SK-N-DZ (cell line): Measurements from ENCODE around the gene CAPN7.

ENCODE experiments used
- DNase-seq: peaks from one replicate; pipeline ENCODE4 v3.0.0-alpha.2; 2015; ENCODE audit warnings: low spot score

Gene CAPN7

DNA sequence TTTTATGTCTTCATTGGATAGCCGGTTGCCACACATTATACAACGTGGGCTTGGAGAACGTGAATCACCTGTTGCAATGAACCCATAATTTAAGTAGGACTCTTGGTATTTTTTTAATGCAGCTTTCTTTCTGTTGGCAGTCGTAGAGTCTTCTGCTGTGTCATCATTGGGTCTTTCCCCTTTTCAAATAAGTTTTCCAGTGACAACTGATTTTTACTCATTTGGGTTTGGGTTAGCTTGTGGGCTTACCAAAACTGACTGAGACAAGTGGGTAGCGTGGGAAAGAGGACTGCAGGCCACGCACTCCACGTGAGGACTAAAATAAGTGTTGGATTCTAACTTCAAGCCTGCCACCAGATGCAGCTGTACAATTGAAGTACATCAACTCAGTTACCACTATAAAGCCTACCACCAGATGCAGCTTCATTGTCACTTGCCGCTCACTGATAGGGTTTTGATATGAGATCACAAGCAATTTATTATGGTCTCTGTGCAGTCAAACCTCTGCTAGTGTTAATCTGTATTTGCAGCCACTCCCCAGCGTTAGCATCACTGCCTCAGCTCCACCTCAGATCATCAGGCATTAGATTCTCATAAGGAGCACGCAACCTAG is 6.4 kb upstream of the CAPN7 start:
- DNase-seq, result no peak

- DNase-seq, result peak; percentile 41
Measured at GRCh38 chr3:15204005-15204404, 2.0 kb upstream of the CAPN7 start.

- no peak for DNase-seq
Measured at GRCh38 chr3:15205482-15205933, 538 bp upstream of the CAPN7 start.

GRCh38 chr3:15206662-15207576 is 873 bp downstream of the CAPN7 start:
- peak; percentile 60 for DNase-seq

- no peak for DNase-seq
Measured at GRCh38 chr3:15207836-15208504, 1.9 kb downstream of the CAPN7 start.

DNA sequence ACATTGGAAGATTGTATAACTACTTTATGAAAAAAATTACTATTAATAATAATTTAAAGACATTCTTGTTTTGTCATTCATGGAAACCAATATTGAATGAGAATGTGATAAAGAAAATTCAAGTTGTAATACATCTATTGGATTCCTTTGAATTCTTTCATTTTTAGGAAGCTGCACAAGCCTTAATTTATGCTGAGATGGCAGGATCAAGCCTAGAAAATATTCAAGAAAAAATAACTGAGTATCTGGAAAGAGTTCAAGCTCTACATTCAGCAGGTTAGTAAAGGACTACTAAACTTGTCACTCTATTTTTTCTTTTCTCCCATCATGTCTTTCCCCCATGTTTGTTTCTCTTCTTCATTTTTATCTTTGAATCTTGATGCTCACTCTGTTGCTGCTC is 5.9 kb downstream of the CAPN7 start:
- DNase-seq, result no peak

DNA sequence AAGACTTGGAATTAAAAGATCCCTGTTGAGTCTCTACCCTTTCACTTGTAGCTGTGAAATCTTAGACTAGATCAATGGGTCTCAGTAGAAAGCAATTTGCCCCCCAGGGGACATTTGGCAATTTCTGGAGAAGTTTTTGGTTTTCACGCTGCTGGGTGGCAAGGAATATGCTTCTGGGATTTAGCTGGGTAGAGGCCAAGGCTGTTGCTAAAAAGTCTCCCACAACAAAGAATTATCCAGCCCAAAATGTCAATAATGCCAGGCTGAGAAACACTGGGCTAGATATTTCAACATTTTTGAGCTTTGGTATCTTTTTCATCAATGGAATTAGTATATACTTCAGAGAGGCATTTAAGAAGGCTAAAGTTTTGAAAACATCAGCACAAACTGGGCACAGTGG is 8.7 kb downstream of the CAPN7 start:
- DNase-seq, result no peak

- no peak for DNase-seq
Measured at GRCh38 chr3:15215996-15216395, 9.9 kb downstream of the CAPN7 start.

DNA sequence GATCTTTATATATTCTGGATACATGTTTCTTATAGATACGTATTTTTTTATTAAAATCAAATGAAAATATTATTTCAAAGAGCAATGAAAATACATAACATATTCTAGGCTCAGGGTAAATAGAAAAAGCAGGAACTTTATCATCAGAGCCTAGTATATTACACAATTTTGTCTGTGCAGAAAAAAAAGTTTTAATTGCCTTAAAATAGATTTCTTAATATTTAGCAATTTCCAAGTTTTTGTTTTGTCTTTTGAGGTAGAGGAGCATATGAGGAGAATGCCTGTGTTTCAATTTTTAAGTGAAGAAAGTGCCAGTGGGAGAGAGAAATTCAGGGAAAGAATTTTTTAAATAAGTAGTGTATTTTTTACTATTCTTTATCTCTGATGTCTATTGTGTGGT is 10.5 kb downstream of the CAPN7 start:
- no peak for DNase-seq

DNA sequence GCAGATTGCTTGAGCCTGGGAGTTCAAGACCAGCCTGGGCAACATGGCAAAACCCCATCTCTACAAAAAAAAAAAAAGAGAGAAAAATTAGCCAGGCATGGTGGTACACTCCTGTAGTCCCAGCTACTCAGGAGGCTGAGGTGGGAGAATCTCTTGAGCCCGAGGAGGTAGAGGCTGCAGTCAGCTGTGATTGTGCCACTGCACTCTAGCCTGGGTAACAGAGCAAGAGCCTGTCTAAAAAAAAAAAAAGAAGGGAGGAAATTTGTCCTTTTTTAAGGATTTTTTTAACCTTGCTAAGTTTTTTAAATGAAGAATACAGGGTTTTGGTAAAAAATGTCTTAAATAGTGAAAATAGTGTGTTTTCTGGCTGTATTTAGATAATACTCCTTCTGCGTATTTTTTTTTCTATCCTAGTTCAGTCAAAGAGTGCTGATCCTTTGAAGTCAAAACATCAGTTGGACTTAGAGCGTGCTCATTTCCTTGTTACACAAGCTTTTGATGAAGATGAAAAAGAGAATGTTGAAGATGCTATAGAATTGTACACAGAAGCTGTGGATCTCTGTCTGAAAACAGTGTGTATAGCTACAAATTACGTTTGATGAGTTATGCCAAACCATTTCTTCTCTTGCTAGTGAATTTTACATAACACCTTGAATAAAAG is 11.1 kb downstream of the CAPN7 start:
- no peak for DNase-seq

DNA sequence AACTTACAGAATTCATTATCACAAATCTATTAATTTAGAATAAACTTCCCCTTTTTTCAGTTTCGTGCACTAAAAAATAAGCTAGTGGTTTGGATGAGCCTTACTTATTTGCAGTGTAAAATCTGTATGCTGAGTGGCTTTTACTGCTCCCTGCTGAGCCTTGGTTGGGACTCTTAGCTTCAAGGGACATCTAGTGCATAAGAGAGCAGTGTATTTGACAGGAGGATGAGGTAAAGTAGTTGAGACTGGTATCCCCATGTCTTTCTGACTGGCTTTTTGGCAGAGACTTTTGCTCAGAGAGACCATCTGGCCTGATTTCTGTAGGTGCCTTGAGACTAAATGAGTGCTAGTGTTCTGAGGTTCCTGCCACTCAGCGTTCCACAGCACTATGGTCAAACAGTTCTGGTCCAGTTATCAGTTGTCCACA is 11.8 kb downstream of the CAPN7 start:
- no peak for DNase-seq

GRCh38 chr3:15218689-15219088 is 12.6 kb downstream of the CAPN7 start:
- DNase-seq, result no peak

DNA sequence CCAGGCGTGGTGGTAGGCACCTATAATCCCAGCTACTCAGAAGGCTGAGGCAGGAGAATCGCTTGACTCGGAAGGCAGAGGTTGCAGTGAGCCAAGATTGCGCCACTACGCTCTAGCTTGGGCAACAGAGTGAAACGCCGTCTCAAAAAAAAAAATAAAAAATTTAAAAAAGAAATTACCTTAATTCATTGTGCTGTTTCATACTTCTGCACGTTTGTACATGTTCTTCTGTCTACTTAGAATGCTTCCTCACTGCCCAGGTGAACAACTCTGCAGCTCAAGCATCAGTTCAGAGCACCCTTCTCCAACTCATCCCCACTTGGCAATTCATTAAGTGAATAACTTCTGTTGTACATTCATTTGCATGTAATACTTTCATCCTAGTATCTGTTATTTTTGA is 14.0 kb downstream of the CAPN7 start:
- no peak for DNase-seq

DNA sequence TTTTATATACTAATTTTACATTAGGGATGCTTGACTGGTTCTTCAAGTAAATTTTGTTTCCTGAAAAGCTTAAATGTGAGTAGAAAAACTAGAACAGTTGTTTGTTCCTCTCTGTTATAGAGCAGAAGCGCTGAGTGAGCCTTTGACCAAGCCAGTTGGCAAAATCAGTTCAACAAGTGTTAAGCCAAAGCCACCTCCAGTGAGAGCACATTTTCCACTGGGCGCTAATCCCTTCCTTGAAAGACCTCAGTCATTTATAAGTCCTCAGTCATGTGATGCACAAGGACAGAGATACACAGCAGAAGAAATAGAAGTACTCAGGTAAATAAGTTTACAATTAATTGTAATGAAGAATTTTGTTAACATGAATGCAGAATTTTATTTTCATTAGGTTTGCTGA is 14.6 kb downstream of the CAPN7 start:
- no peak for DNase-seq

DNA sequence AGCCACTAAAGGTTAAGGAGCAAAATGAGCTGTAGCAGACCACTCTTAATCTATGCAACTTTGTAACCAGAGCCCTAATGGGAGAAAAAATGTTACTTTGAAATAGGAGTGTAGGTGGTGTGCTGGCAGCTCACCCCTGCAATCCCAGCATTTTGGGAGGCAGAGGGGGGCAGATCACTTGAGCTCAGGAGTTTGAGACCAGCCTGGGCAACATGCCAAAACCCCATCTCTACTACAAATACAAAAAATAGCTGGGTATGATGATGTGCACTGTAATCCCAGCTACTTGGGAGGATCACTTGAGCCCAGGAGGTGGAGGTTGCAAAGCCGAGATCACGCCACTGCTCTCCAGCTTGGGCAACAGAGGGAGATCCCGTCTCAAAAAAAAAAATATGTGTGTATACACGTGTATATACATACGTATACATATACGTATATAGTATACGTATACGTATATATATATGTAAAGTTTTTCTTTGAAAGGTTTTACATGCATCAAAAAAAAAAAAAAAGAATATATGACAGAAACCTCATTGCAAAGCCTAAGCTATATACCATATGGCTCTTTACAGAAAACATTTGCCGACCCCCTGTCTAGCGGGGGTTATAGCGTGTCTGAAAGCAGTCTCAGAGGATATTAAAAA is 15.7 kb downstream of the CAPN7 start:
- DNase-seq, result no peak

GRCh38 chr3:15223685-15224572 is 17.9 kb downstream of the CAPN7 start:
- DNase-seq, result no peak

DNA sequence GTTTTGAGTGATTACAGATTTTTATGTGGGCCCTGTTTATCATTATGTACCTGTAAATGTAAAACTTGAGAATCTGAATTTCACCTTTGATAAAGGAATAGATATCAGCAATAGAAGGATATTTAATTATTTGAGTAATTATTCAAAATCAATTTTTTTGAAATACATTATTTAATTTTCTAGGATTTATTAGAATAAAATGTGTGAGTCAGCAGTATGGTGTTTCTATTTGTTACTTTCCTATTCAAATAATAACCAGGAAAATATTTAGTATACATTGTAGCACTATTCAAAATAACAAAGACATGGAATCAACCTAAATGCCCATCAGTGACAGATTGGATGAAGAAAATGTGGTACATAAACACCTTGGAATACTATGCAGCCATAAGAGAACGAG is 22.1 kb downstream of the CAPN7 start:
- DNase-seq, result no peak

GRCh38 chr3:15229262-15229661 is 23.2 kb downstream of the CAPN7 start:
- no peak for DNase-seq

DNA sequence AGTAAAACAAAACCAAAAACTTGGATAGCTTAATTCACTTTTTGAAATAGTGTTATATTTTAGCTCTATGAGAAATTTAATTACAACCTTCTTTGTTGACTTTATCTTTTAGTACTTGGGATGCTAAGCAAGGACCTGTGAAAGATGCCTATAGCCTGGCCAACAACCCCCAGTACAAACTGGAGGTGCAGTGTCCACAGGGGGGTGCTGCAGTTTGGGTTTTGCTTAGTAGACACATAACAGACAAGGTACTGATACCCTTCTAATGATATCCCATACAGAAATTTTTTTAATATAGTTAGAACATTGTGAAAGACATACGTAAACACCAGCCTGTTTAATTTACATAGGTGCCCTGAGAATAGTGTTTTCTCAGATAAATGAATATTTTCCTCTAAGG is 35.3 kb downstream of the CAPN7 start:
- DNase-seq, result peak; percentile 32

DNA sequence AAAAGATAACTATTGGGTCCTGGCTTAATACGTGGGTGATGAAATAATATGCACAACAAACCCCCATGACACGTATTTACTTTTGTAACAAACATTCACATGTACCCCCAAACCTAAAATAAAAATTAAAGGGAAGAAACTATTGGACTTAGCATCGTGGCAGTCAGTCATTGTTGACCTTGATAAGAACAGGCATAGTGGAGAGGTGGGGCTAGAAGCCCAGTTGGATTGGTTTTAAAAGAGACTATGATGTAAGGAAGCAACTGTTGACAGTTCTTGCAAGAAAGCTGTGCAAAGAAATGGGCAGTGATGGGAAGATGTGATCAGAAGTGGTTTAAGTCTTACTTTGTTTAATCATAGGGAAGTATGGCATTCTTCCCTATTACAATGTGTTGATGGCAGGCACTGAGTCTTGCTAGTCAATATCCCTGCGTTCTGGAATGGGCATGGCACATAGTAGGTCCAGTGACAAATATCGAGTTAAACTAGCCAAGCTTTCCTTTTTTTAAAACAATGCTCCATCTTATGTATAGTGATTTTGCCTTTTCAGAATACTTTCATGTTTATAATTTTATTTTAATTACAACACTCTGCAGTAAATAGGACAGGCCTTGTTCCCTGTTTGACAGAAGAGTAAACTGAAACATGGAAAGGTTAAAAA is 37.9 kb downstream of the CAPN7 start:
- DNase-seq, result no peak
